ENCODE results near the gene MAP4K5. TPM values are rescaled to one million over a fixed set of nuclear protein-coding genes. Genes with fewer than 3 reads are reported as not detected.

The MAP4K5 gene
- total and polyA plus RNA-seq, 2 of the 13 experiments (the other 11 are each of a cell fraction or from before 2014, with no cell fraction given) = 12.7 to 23.9 TPM

GRCh38 chr14:50541159-50541567, 8.8 kb upstream of the MAP4K5 start (continued):
- TF ChIP-seq, protein P1, sequence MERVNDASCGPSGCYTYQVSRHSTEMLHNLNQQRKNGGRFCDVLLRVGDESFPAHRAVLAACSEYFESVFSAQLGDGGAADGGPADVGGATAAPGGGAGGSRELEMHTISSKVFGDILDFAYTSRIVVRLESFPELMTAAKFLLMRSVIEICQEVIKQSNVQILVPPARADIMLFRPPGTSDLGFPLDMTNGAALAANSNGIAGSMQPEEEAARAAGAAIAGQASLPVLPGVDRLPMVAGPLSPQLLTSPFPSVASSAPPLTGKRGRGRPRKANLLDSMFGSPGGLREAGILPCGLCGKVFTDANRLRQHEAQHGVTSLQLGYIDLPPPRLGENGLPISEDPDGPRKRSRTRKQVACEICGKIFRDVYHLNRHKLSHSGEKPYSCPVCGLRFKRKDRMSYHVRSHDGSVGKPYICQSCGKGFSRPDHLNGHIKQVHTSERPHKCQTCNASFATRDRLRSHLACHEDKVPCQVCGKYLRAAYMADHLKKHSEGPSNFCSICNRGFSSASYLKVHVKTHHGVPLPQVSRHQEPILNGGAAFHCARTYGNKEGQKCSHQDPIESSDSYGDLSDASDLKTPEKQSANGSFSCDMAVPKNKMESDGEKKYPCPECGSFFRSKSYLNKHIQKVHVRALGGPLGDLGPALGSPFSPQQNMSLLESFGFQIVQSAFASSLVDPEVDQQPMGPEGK (CRISPR knock-in tag; IDR thresholded peaks at IDR 0.05) = no peak
- TF ChIP-seq, protein P2, sequence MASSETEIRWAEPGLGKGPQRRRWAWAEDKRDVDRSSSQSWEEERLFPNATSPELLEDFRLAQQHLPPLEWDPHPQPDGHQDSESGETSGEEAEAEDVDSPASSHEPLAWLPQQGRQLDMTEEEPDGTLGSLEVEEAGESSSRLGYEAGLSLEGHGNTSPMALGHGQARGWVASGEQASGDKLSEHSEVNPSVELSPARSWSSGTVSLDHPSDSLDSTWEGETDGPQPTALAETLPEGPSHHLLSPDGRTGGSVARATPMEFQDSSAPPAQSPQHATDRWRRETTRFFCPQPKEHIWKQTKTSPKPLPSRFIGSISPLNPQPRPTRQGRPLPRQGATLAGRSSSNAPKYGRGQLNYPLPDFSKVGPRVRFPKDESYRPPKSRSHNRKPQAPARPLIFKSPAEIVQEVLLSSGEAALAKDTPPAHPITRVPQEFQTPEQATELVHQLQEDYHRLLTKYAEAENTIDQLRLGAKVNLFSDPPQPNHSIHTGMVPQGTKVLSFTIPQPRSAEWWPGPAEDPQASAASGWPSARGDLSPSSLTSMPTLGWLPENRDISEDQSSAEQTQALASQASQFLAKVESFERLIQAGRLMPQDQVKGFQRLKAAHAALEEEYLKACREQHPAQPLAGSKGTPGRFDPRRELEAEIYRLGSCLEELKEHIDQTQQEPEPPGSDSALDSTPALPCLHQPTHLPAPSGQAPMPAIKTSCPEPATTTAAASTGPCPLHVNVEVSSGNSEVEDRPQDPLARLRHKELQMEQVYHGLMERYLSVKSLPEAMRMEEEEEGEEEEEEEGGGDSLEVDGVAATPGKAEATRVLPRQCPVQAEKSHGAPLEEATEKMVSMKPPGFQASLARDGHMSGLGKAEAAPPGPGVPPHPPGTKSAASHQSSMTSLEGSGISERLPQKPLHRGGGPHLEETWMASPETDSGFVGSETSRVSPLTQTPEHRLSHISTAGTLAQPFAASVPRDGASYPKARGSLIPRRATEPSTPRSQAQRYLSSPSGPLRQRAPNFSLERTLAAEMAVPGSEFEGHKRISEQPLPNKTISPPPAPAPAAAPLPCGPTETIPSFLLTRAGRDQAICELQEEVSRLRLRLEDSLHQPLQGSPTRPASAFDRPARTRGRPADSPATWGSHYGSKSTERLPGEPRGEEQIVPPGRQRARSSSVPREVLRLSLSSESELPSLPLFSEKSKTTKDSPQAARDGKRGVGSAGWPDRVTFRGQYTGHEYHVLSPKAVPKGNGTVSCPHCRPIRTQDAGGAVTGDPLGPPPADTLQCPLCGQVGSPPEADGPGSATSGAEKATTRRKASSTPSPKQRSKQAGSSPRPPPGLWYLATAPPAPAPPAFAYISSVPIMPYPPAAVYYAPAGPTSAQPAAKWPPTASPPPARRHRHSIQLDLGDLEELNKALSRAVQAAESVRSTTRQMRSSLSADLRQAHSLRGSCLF (CRISPR knock-in tag; IDR thresholded peaks at IDR 0.05; ENCODE audit: borderline replicate concordance) = no peak
- TF ChIP-seq CCDC6 (CRISPR knock-in tag; IDR thresholded peaks at IDR 0.05) (no peak), DR1 (CRISPR knock-in tag; IDR thresholded peaks at IDR 0.05) (no peak), DPF2 (CRISPR knock-in tag; IDR thresholded peaks at IDR 0.05; ENCODE audit: borderline replicate concordance, low read depth) (no peak)

GRCh38 chr14:50539051-50539450, 6.7 kb upstream of the MAP4K5 start:
- H3K9me3 ChIP-seq (ENCODE audit: low read length) = peaks cover 6% of the 10 kb centered on the region; the same call in 1 of the 2 replicates
- FAIRE-seq (no peak), ATAC-seq (no peak), DNase-seq (ENCODE audit: low spot score) (no peak)
- H3K36me3 ChIP-seq (replicated peaks in 1 of 2; ENCODE audit: control insufficient read depth in 1 of 2, insufficient read depth in 2 of 2, low read length in 2 of 2) = no peaks in the 10 kb centered on the region
- H3K4me2 ChIP-seq (ENCODE audit: low read depth, low read length) = no peak overlapping the region
- no peak overlapping the region for H2AFZ ChIP-seq (ENCODE audit: low read length)
- POLR2A ChIA-PET = no interaction called here
- H3K27ac ChIP-seq (ENCODE audit: extremely low read length, insufficient read depth, low read length) = no peak overlapping the region
- in situ Hi-C loops (cut with HindIII; ENCODE audit: extremely low pct_ligation_motif_present, low pct_unique_long_range_greater_than_20kb) = loop anchor here (25.0 kb wide), 1 partner anchor 677 kb away; the partner anchor contains the start of gene NEMF
- BruUV-seq (replicated peaks) = no TSS peak
- H4K20me1 ChIP-seq (ENCODE audit: insufficient read depth, low read length) = no peaks in the 10 kb centered on the region
- peaks cover 23% of the 10 kb centered on the region for H3K4me1 ChIP-seq (ENCODE audit: insufficient read depth, low read length)
- H3K79me2 ChIP-seq (ENCODE audit: insufficient read depth, low read length) = no peaks in the 10 kb centered on the region
- H3K27me3 ChIP-seq (ENCODE audit: control insufficient read depth in 1 of 2, insufficient read depth in 2 of 2, low read length in 2 of 2) = no peaks in the 10 kb centered on the region
- intact Hi-C loops (cut with micrococcal nuclease; ENCODE audit: unreplicated experiment) = no loop called here
- H3K4me3 ChIP-seq (replicated peaks in 1 of 3; ENCODE audit: insufficient read depth in 1 of 3, low read depth in 2 of 3, low read length in 3 of 3) = no peak overlapping the region
- H3K9ac ChIP-seq (ENCODE audit: insufficient read depth, low read depth, low read length) = no peak overlapping the region
- CTCF ChIA-PET (ENCODE audit: low intra/inter-chr PET ratio, low total read pairs) = no interaction called here
- TF ChIP-seq, protein P3, sequence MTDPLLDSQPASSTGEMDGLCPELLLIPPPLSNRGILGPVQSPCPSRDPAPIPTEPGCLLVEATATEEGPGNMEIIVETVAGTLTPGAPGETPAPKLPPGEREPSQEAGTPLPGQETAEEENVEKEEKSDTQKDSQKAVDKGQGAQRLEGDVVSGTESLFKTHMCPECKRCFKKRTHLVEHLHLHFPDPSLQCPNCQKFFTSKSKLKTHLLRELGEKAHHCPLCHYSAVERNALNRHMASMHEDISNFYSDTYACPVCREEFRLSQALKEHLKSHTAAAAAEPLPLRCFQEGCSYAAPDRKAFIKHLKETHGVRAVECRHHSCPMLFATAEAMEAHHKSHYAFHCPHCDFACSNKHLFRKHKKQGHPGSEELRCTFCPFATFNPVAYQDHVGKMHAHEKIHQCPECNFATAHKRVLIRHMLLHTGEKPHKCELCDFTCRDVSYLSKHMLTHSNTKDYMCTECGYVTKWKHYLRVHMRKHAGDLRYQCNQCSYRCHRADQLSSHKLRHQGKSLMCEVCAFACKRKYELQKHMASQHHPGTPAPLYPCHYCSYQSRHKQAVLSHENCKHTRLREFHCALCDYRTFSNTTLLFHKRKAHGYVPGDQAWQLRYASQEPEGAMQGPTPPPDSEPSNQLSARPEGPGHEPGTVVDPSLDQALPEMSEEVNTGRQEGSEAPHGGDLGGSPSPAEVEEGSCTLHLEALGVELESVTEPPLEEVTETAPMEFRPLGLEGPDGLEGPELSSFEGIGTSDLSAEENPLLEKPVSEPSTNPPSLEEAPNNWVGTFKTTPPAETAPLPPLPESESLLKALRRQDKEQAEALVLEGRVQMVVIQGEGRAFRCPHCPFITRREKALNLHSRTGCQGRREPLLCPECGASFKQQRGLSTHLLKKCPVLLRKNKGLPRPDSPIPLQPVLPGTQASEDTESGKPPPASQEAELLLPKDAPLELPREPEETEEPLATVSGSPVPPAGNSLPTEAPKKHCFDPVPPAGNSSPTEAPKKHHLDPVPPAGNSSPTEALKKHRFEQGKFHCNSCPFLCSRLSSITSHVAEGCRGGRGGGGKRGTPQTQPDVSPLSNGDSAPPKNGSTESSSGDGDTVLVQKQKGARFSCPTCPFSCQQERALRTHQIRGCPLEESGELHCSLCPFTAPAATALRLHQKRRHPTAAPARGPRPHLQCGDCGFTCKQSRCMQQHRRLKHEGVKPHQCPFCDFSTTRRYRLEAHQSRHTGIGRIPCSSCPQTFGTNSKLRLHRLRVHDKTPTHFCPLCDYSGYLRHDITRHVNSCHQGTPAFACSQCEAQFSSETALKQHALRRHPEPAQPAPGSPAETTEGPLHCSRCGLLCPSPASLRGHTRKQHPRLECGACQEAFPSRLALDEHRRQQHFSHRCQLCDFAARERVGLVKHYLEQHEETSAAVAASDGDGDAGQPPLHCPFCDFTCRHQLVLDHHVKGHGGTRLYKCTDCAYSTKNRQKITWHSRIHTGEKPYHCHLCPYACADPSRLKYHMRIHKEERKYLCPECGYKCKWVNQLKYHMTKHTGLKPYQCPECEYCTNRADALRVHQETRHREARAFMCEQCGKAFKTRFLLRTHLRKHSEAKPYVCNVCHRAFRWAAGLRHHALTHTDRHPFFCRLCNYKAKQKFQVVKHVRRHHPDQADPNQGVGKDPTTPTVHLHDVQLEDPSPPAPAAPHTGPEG (CRISPR knock-in tag; IDR thresholded peaks at IDR 0.05) = no peak
- TF ChIP-seq ZNF24 (IDR thresholded peaks at IDR 0.05) (no peak), ZBTB38 (CRISPR knock-in tag; IDR thresholded peaks at IDR 0.05) (no peak)
- TF ChIP-seq, protein P4, sequence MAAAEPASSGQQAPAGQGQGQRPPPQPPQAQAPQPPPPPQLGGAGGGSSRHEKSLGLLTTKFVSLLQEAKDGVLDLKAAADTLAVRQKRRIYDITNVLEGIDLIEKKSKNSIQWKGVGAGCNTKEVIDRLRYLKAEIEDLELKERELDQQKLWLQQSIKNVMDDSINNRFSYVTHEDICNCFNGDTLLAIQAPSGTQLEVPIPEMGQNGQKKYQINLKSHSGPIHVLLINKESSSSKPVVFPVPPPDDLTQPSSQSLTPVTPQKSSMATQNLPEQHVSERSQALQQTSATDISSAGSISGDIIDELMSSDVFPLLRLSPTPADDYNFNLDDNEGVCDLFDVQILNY (CRISPR knock-in tag; conservative IDR thresholded peaks at IDR 0.05) = no peak
